A549 (cell line): ENCODE measurements around the gene FNDC3A. TPM values are rescaled to one million over a fixed set of nuclear protein-coding genes. Genes with fewer than 3 reads are reported as not detected.

Source experiments
- ATAC-seq, 2 experiments: fragments of 200-7000 bp in 1 of 2; fragments of >200 bp in 1 of 2; cut with Nextera tagmentation in 1 of 2; cut with Tn5 transposase in 1 of 2; 3 replicates each; pipeline versions ENCODE4 v1.8.0 to v1.9.1; 2018 to 2020; ENCODE audit warnings: mild to moderate bottlenecking in 1 of 2, moderate library complexity in 1 of 2
- CTCF ChIA-PET: fragments of 300-600 bp; sonication (Branson Sonifier 250); formaldehyde crosslinking; extraction: SDS; loops from one replicate; lab custom pipeline; 2021; ENCODE audit warnings: antibody characterized with exemption, inconsistent platforms; lab: Yijun Ruan, JAX
- POLR2A ChIA-PET: fragments of 350-600 bp; formaldehyde crosslinking; extraction: SDS; loops from one replicate; lab custom pipeline; 2021; ENCODE audit warnings: antibody characterized with exemption, inconsistent platforms; lab: Yijun Ruan, JAX
- DNase-seq, 2 experiments: peaks; one replicate each; pipeline versions ENCODE4 v3.0.0 to v3.0.0-alpha.2; 2011 to 2016; ENCODE audit warnings: low read depth in 1 of 2, low spot score in 1 of 2
- FAIRE-seq: peaks from 2 replicates; lab custom pipeline; 2011; peaks lifted over from hg19 to GRCh38; lab: Jason Lieb, UNC
- H3K27ac ChIP-seq, 2 experiments: fragments of >200 bp; sonication (Bioruptor Twin); formaldehyde crosslinking; 3 replicates each; pipeline ENCODE4 v1.5.1; 2016 to 2017
- H3K4me1 ChIP-seq: fragments of >200 bp; sonication (Bioruptor Twin); formaldehyde crosslinking; 3 replicates; pipeline ENCODE4 v1.6.1; 2016
- H3K4me2 ChIP-seq: fragments of >200 bp; sonication (Bioruptor Twin); formaldehyde crosslinking; 3 replicates; pipeline ENCODE4 v1.6.1; 2016
- H3K4me3 ChIP-seq: fragments of >200 bp; sonication (Bioruptor Twin); formaldehyde crosslinking; 3 replicates; pipeline ENCODE4 v1.5.1; 2016
- H3K9me3 ChIP-seq: fragments of >200 bp; sonication (Bioruptor Twin); formaldehyde crosslinking; 3 replicates; pipeline ENCODE4 v1.6.1; 2016
- ATOH8 ChIP-seq: fragments of 250-450 bp; sonication (Bioruptor Pico); IDR thresholded peaks from 2 replicates; pipeline ENCODE4 v1.5.0; 2020; ENCODE audit warnings: low read depth, mild to moderate bottlenecking, moderate library complexity
- BCL3 ChIP-seq: fragments of >200 bp; sonication (Bioruptor Twin); formaldehyde crosslinking; IDR thresholded peaks from 3 replicates; pipeline ENCODE4 v1.6.1; 2016
- CBX2 ChIP-seq: fragments of 200-600 bp; sonication (generic); IDR thresholded peaks from 2 replicates; pipeline ENCODE4 v1.6.1; 2016; ENCODE audit warnings: low read depth, mild to moderate bottlenecking, borderline replicate concordance
- CEBPB ChIP-seq, 2 experiments: fragments of >200 bp in 1 of 2; sonication (Bioruptor Twin) in 1 of 2; formaldehyde crosslinking in 1 of 2; IDR thresholded peaks; 2 replicates each; pipeline ENCODE4 v1.6.1; 2012 to 2016
- CHD2 ChIP-seq: fragments of 150-350 bp; IDR thresholded peaks from 2 replicates; pipeline ENCODE4 v1.6.1; 2014; ENCODE audit warnings: low read length; ENCODE audit not compliant: partially characterized antibody
- EHF ChIP-seq: fragments of 250-450 bp; sonication (Bioruptor Pico); IDR thresholded peaks from 2 replicates; pipeline ENCODE4 v1.5.0; 2020; ENCODE audit warnings: mild to moderate bottlenecking
- EP300 ChIP-seq, 2 experiments: fragments of >200 bp; sonication (Bioruptor Twin); formaldehyde crosslinking; IDR thresholded peaks; 2 replicates in 1 of 2; 3 replicates in 1 of 2; pipeline ENCODE4 v1.6.1; 2016 to 2017
- FOSB ChIP-seq: fragments of 250-450 bp; sonication (Bioruptor Pico); IDR thresholded peaks from 2 replicates; pipeline ENCODE4 v1.5.0; 2020; ENCODE audit warnings: mild to moderate bottlenecking, moderate library complexity
- FOSL2 ChIP-seq, 2 experiments: fragments of 450-650 bp in 1 of 2; fragments of >200 bp in 1 of 2; sonication (Bioruptor Twin) in 1 of 2; formaldehyde crosslinking; IDR thresholded peaks; 2 replicates each; pipeline versions ENCODE4 v1.5.0 to v1.6.1; 2016 to 2020; ENCODE audit warnings: mild to moderate bottlenecking in 1 of 2, moderate library complexity in 1 of 2
- FOXS1 ChIP-seq: fragments of 250-450 bp; sonication (Bioruptor Pico); IDR thresholded peaks from 2 replicates; pipeline ENCODE4 v1.5.0; 2020; ENCODE audit warnings: mild to moderate bottlenecking, moderate library complexity
- HOXA7 ChIP-seq: fragments of 250-450 bp; sonication (Bioruptor Pico); IDR thresholded peaks from 2 replicates; pipeline ENCODE4 v1.5.0; 2020; ENCODE audit warnings: mild to moderate bottlenecking, moderate library complexity
- HOXB5 ChIP-seq: fragments of 250-450 bp; sonication (Bioruptor Pico); IDR thresholded peaks from 2 replicates; pipeline ENCODE4 v1.5.0; 2020; ENCODE audit warnings: mild to moderate bottlenecking, moderate library complexity
- MAX ChIP-seq: IDR thresholded peaks from 2 replicates; pipeline ENCODE4 v1.6.1; 2012
- MAZ ChIP-seq: fragments of 150-350 bp; IDR thresholded peaks from 2 replicates; pipeline ENCODE4 v1.6.1; 2014; ENCODE audit warnings: antibody characterized with exemption, low read depth, low read length, borderline replicate concordance
- NFE2L2 ChIP-seq: fragments of 150-350 bp; conservative IDR thresholded peaks from 2 replicates; pipeline ENCODE4 v1.6.1; 2014; ENCODE audit warnings: low read length
- NR3C1 ChIP-seq: fragments of >200 bp; sonication (Bioruptor Twin); formaldehyde crosslinking; IDR thresholded peaks from 3 replicates; pipeline ENCODE4 v1.6.1; 2017
- RFX5 ChIP-seq: fragments of 450-650 bp; IDR thresholded peaks from 2 replicates; pipeline ENCODE4 v1.7.1; 2014; ENCODE audit warnings: antibody characterized with exemption, mild to moderate bottlenecking, moderate library complexity
- SMC3 ChIP-seq: fragments of >200 bp; sonication (Bioruptor Twin); formaldehyde crosslinking; IDR thresholded peaks from 3 replicates; pipeline ENCODE4 v1.6.1; 2018; ENCODE audit warnings: inconsistent platforms
- SREBF2 ChIP-seq: fragments of 450-650 bp; IDR thresholded peaks from 2 replicates; pipeline ENCODE4 v1.6.1; 2014; ENCODE audit warnings: mild to moderate bottlenecking, moderate library complexity
- TFCP2L1 ChIP-seq: fragments of 250-450 bp; sonication (Bioruptor Pico); IDR thresholded peaks from 2 replicates; pipeline ENCODE4 v1.5.0; 2021; ENCODE audit warnings: mild to moderate bottlenecking
- WGBS: methylation state at CpG from one replicate; pipeline ENCODE4 v1.1.6; 2017; ENCODE audit errors: missing lambda C conversion rate; 5-methylcytosine and 5-hydroxymethylcytosine counted together
- polyA plus RNA-seq, 4 experiments: library from polyadenylated mRNA; depleted of rRNA in 3 of 4; stranded (reverse); fragments of >200 nt; fragmentation: RNase III in 1 of 4; extraction: RNeasy Plus Mini Kit Qiagen cat#74134 plus additional on column Dnase treatment in 1 of 4; gene quantifications; 2 replicates in 3 of 4; 3 replicates in 1 of 4; pipeline ENCODE4 v1.2.3, GENCODE V29; 2011 to 2017
- small RNA-seq, 6 experiments: library from RNA; depleted of rRNA; stranded (forward); fragments of <200 nt; gene quantifications; one replicate each; pipeline ENCODE3, GENCODE V24; 2012

Gene FNDC3A
- polyA plus RNA-seq, 2 of the 4 experiments (the other 2 are of a cell fraction), result 16.0 to 32.6 TPM

- ChIA-PET CTCF (interaction anchor here (1.9 kb wide), 1 partner anchor 23 kb away, joined by 6 read pairs; no protein-coding TSS in a partner anchor), POLR2A (no interaction called here)
- ATAC-seq (no peak), DNase-seq (no peak), FAIRE-seq (no peak)
- no peak overlapping the region for H3K4me2 ChIP-seq
- H3K4me3 ChIP-seq, result no peak overlapping the region
- no peaks in the 10 kb centered on the region for H3K4me1 ChIP-seq
- H3K9me3 ChIP-seq, result no peaks in the 10 kb centered on the region
- no peak overlapping the region for H3K27ac ChIP-seq
- 91% methylated on average over 3 of the region's 3 CpGs for WGBS
- no peak for TF ChIP-seq FOSB
- no peak for TF ChIP-seq EHF (CRISPR knock-in tag)
- TF ChIP-seq EP300 (IDR thresholded peaks at IDR 0.05), result no peak
- no peak for TF ChIP-seq CEBPB (IDR thresholded peaks at IDR 0.05)
- TF ChIP-seq MAX, result no peak
- TF ChIP-seq HOXB5 (CRISPR knock-in tag), result no peak
- no peak for TF ChIP-seq RFX5
- TF ChIP-seq MAZ, result no peak
- no peak for TF ChIP-seq ATOH8 (CRISPR knock-in tag)
- no peak for TF ChIP-seq SMC3
- no peak for TF ChIP-seq SREBF2
- no peak for TF ChIP-seq TFCP2L1 (CRISPR knock-in tag)
- no peak for TF ChIP-seq NFE2L2
- no peak for TF ChIP-seq FOXS1
- TF ChIP-seq BCL3, result no peak
- no peak for TF ChIP-seq FOSL2 (IDR thresholded peaks at IDR 0.05)
- no peak for TF ChIP-seq FOSL2 (CRISPR knock-in tag; IDR thresholded peaks at IDR 0.05)
- TF ChIP-seq CBX2, result no peak
- TF ChIP-seq NR3C1, result no peak
- TF ChIP-seq CHD2, result no peak
- TF ChIP-seq HOXA7 (CRISPR knock-in tag), result no peak
These were observed 282.5 kb downstream of the FNDC3A start for GRCh38 chr13:49258089-49258796.

Small RNAs within 50 kb of the gene (small RNA-seq; reads per million reads assigned to genes)
- gene COX7CP1 (0 to 0.12 (median 0) reads per million in 6 experiments), gene RNU6-60P (0 to 0.35 (median 0) reads per million in 6 experiments), gene RNY3P2 (0 reads per million in 6 experiments)

Other genes starting within 250 kb of the FNDC3A start
- 0.30 TPM in 1 of 2 replicates, not detected in the other for gene MLNR, start 244.4 kb downstream of the FNDC3A start, polyA plus RNA-seq (2011; rRNA removed)
- 0.51 to 0.63 TPM (median 0.54 TPM) in 3 replicates for gene MLNR, start 244.4 kb downstream of the FNDC3A start, polyA plus RNA-seq (2017; fragmentation: RNase III; extraction: RNeasy Plus Mini Kit Qiagen cat#74134 plus additional on column Dnase treatment)